Esophagus squamous epithelium (tissue), 5 donors: ENCODE results near the gene NKAP. TPM values are rescaled to one million over a fixed set of nuclear protein-coding genes. Genes with fewer than 3 reads are reported as not detected.

Experiments used
- DNase-seq: peaks from one replicate; lab custom pipeline; 2025; lab: John Stamatoyannopoulos, UW
- H3K27ac ChIP-seq, 4 donors: fragments of 200-600 bp; sonication (generic); one replicate each; pipeline ENCODE4 v1.5.1; 2016 to 2019; ENCODE audit warnings: mild to moderate bottlenecking in 1 of 4
- H3K27me3 ChIP-seq, 4 donors: fragments of 200-600 bp; sonication (generic); 1 replicate in 3 of 4; 2 replicates in 1 of 4; pipeline versions ENCODE4 v1.5.1 to v1.6.0; 2017 to 2021; ENCODE audit warnings: antibody characterized with exemption in 1 of 4
- H3K36me3 ChIP-seq, 3 donors: fragments of 200-600 bp; sonication (generic); one replicate each; pipeline ENCODE4 v1.5.1; 2016 to 2019
- H3K4me1 ChIP-seq, 3 donors: fragments of 200-600 bp; sonication (generic); one replicate each; pipeline ENCODE4 v1.5.1; 2017 to 2019
- H3K4me3 ChIP-seq, 4 donors: fragments of 200-600 bp; sonication (generic); 1 replicate in 3 of 4; 2 replicates in 1 of 4; pipeline ENCODE4 v1.5.1; 2016 to 2019; ENCODE audit warnings: mild to moderate bottlenecking in 2 of 4, moderate library complexity in 1 of 4
- H3K9me3 ChIP-seq, 3 donors: fragments of 200-600 bp; sonication (generic); one replicate each; pipeline ENCODE4 v1.5.1; 2016 to 2019
- POLR2A ChIP-seq, 4 donors: fragments of 450-650 bp; IDR thresholded peaks; one replicate each; pipeline ENCODE4 v1.6.1; 2017; ENCODE audit warnings: antibody characterized with exemption in 4 of 4, mild to moderate bottlenecking in 4 of 4, moderate library complexity in 3 of 4
- WGBS, 2 donors: methylation state at CpG; one replicate each; pipeline ENCODE4 v1.1.5; 2018; 5-methylcytosine and 5-hydroxymethylcytosine counted together
- intact Hi-C: fragments of 100-400 bp; cut with DNase I; formaldehyde crosslinking; loops from one replicate; pipeline ENCODE4 v1.15.0; 2022
- total RNA-seq, 4 donors: library from RNA; depleted of rRNA; stranded (reverse); fragments of >200 nt; gene quantifications; one replicate each; pipeline ENCODE4 v1.1.0, GENCODE V29; 2016
- TF ChIP-seq, protein P1 (sequence below), 6 experiments: fragments of 450-650 bp in 4 of 6; fragments of 200-600 bp in 2 of 6; sonication (generic) in 2 of 6; IDR thresholded peaks; one replicate each; pipeline ENCODE4 v1.5.1; 2016 to 2019; ENCODE audit warnings: antibody characterized with exemption in 6 of 6, mild to moderate bottlenecking in 4 of 6, moderate library complexity in 4 of 6
- donor health status: DM: yes; HTN: yes; CAD: no.

The NKAP gene
- 1 to 10 TPM; 2.2 to 5.0 (median 2.6) TPM for total RNA-seq

DNA sequence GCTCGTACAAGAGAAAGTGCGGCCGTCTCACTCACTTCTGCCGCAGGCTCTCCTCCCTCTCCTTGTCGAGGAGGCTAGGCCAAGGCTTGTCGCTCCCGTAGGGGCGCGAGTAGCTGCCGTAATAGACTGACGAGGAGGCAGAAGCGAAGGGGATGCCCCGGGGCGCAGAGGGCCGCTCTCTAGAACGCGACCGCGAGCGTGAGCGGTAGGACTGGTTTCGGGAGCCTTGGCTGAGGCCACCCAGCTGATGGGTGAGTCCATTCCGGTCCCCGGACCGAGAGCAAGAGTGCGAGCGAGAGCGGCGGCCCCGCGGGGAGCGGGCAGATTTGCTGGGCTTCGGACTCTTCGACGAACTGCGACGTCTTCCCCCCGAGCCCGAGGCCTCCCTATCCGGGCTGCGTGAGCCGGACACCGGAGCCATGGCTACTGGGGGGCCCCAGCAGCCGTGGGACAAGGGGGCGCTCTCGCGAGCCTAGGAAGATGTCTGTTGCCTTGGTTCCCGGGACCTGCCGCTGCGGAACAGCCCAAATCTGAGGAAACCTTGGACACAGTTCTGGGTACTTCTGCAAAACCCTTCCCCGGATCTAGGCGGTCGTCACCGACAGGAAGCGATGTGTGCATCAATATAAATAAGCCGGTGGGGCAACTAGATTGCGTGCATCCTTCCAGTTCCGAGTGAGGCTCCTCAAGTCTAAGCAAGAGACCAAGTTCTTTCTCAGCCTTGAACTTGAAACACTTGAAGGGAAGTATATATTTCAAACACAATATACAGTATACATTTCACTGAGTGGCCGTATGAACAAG is at the start of gene NKAP:
TSS of gene NKAP (minus strand) at position 567 of the 804 bp plus-strand sequence. CDS start at position 421, 146 bp downstream.
- DNase-seq, result peak; percentile 8
- H3K4me3 ChIP-seq, result peak within 1 kb of the TSS; percentile 65 to 85 (median 76)
- peaks cover 3 to 19% (median 8%) of the 10 kb centered on the region in 3 donors for H3K4me1 ChIP-seq
- H3K27me3 ChIP-seq, result no peaks in the 10 kb centered on the region
- peak within 1 kb of the TSS; percentile 86 to 94 (median 92) for H3K27ac ChIP-seq
- peak in 2 of 4 donors; percentile 22 to 55 for TF ChIP-seq POLR2A (IDR thresholded peaks at IDR 0.05)
- TF ChIP-seq, protein P1, sequence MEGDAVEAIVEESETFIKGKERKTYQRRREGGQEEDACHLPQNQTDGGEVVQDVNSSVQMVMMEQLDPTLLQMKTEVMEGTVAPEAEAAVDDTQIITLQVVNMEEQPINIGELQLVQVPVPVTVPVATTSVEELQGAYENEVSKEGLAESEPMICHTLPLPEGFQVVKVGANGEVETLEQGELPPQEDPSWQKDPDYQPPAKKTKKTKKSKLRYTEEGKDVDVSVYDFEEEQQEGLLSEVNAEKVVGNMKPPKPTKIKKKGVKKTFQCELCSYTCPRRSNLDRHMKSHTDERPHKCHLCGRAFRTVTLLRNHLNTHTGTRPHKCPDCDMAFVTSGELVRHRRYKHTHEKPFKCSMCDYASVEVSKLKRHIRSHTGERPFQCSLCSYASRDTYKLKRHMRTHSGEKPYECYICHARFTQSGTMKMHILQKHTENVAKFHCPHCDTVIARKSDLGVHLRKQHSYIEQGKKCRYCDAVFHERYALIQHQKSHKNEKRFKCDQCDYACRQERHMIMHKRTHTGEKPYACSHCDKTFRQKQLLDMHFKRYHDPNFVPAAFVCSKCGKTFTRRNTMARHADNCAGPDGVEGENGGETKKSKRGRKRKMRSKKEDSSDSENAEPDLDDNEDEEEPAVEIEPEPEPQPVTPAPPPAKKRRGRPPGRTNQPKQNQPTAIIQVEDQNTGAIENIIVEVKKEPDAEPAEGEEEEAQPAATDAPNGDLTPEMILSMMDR (IDR thresholded peaks at IDR 0.05), result peak in 1 of 6 experiments; percentile 13
- no peaks in the 10 kb centered on the region for H3K36me3 ChIP-seq
- H3K9me3 ChIP-seq, result no peaks in the 10 kb centered on the region
- intact Hi-C loops, result no loop called here
- 3 to 19% methylated on average over 8 to 23 of the region's 59 CpGs for WGBS, 2 donors

GRCh38 chrX:119991005-119991787 is 47.6 kb upstream of the NKAP start:
- 45% methylated on average over 36 of the region's 48 CpGs; no CpG with 5 or more reads in 1 of the 2 donors for WGBS, 2 donors
- Histone ChIP-seq H3K4me3 (peak overlapping the region in 3 of 4 donors; percentile 19 to 55 (median 22)), H3K36me3 (no peaks in the 10 kb centered on the region), H3K9me3 (no peaks in the 10 kb centered on the region), H3K27me3 (peaks cover 0 to 79% (median 10%) of the 10 kb centered on the region in 4 donors), H3K27ac (no peak overlapping the region), H3K4me1 (peaks cover 0 to 17% (median 3%) of the 10 kb centered on the region in 3 donors)
- intact Hi-C loops, result no loop called here
- no peak for DNase-seq
- TF ChIP-seq, protein P1 (IDR thresholded peaks at IDR 0.05), result no peak
- no peak for TF ChIP-seq POLR2A (IDR thresholded peaks at IDR 0.05)

DNA sequence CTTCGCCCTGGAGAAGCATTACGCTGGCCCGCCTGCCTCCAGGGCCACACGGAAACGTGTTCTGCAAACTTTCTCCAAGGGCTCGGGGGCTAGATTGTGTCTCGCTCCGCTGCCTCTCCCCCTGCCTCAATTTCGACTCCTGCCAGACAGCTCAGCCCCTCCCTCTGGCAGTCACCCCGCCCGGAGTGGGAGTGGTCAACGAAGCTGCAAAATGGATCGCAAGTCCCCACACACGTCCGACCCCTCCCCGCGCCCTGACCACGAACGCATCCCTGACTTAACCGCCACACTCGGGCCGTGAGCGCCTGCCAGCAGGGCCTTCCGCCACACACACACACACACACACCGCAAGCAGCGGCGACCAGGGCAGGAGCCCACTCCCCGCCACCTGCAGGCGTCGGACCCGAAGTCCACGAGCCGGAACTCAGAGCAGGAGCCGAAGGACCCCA is 47.0 kb upstream of the NKAP start:
- peaks cover 0 to 73% (median 8%) of the 10 kb centered on the region in 4 donors for H3K27me3 ChIP-seq
- intact Hi-C loops, result no loop called here
- WGBS, 2 donors, result 29% methylated on average over 3 of the region's 34 CpGs; no CpG with 5 or more reads in 1 of the 2 donors
- H3K27ac ChIP-seq, result no peak overlapping the region
- H3K4me1 ChIP-seq, result peaks cover 0 to 17% (median 3%) of the 10 kb centered on the region in 3 donors
- H3K36me3 ChIP-seq, result no peaks in the 10 kb centered on the region
- no peak for DNase-seq
- H3K9me3 ChIP-seq, result no peaks in the 10 kb centered on the region
- TF ChIP-seq POLR2A (IDR thresholded peaks at IDR 0.05), result no peak
- TF ChIP-seq, protein P1 (IDR thresholded peaks at IDR 0.05), result no peak
- H3K4me3 ChIP-seq, result peak overlapping the region in 3 of 4 donors; percentile 19 to 55 (median 22)

- no peak for DNase-seq
- no peak for TF ChIP-seq POLR2A (IDR thresholded peaks at IDR 0.05)
- TF ChIP-seq, protein P1 (IDR thresholded peaks at IDR 0.05), result no peak
- Histone ChIP-seq H3K36me3 (no peaks in the 10 kb centered on the region), H3K4me1 (peaks cover 0 to 17% (median 3%) of the 10 kb centered on the region in 3 donors), H3K4me3 (peak overlapping the region in 1 of 4 donors; percentile 55), H3K9me3 (no peaks in the 10 kb centered on the region), H3K27me3 (peaks cover 0 to 67% (median 8%) of the 10 kb centered on the region in 4 donors), H3K27ac (no peak overlapping the region)
- 11 to 35% methylated on average over 6 to 16 of the region's 18 CpGs for WGBS, 2 donors
- intact Hi-C loops, result no loop called here
Measured at GRCh38 chrX:119989905-119990555, 46.5 kb upstream of the NKAP start.
